ENCODE measurements around the gene SLC1A3. TPM values are rescaled to one million over a fixed set of nuclear protein-coding genes. Genes with fewer than 3 reads are reported as not detected.

The SLC1A3 gene
- total and polyA plus RNA-seq, 4 experiments from 2014 or later, result 1.3 to 2.3 TPM; not detected in 2

GRCh38 chr5:36698031-36698430 is 91.6 kb downstream of the SLC1A3 start:
- intact Hi-C loops (cut with micrococcal nuclease), result no loop called here
- CTCF ChIA-PET (ENCODE audit: partially characterized antibody), result no interaction called here
- POLR2A ChIA-PET (ENCODE audit: partially characterized antibody), result no interaction called here

GRCh38 chr5:36701085-36701698 is 94.8 kb downstream of the SLC1A3 start:
- Mint-ChIP-seq H3K36me3 (no peaks in the 10 kb centered on the region), H3K27ac (no peak overlapping the region), H3K4me1 (peaks cover 0 to under 1% (median 0%) of the 10 kb centered on the region in 4 donors), H3K9me3 (no peaks in the 10 kb centered on the region), H3K4me3 (no peak overlapping the region), H3K27me3 (peaks cover 5 to 9% of the 10 kb centered on the region in 2 donors)
- H3K36me3 ChIP-seq (ENCODE audit: insufficient read depth, low read length), result no peaks in the 10 kb centered on the region
- H3K27me3 ChIP-seq (ENCODE audit: insufficient read depth, low read length), result no peaks in the 10 kb centered on the region
- H3K9me3 ChIP-seq (ENCODE audit: control insufficient read depth in 1 of 2, low read length in 2 of 2), result no peaks in the 10 kb centered on the region
- H3K27ac ChIP-seq (ENCODE audit: low read depth, low read length), result no peak overlapping the region
- intact Hi-C loops (cut with micrococcal nuclease), result no loop called here
- no peak overlapping the region for H3K4me3 ChIP-seq (ENCODE audit: low read length in 2 of 2)
- ChIA-PET CTCF (ENCODE audit: partially characterized antibody) (interaction anchor here (1.9 to 3.7 kb wide), 2 partner anchors 10 to 13 kb away, joined by 10 to 28 read pairs; no protein-coding TSS in a partner anchor), POLR2A (ENCODE audit: partially characterized antibody) (no interaction called here)
- no peaks in the 10 kb centered on the region for H3K4me1 ChIP-seq (ENCODE audit: insufficient read depth, low read length)
- DNase-seq, result no peak

More at GRCh38 chr5:36698031-36698430, 91.6 kb downstream of the SLC1A3 start:
- Histone ChIP-seq H3K27ac (ENCODE audit: low read depth, low read length) (no peak overlapping the region), H3K36me3 (ENCODE audit: insufficient read depth, low read length) (no peaks in the 10 kb centered on the region), H3K9me3 (ENCODE audit: control insufficient read depth in 1 of 2, low read length in 2 of 2) (no peaks in the 10 kb centered on the region), H3K27me3 (ENCODE audit: insufficient read depth, low read length) (no peaks in the 10 kb centered on the region), H3K4me3 (ENCODE audit: low read length in 2 of 2) (no peak overlapping the region), H3K4me1 (ENCODE audit: insufficient read depth, low read length) (no peaks in the 10 kb centered on the region)
- peaks cover 3 to 10% of the 10 kb centered on the region in 2 donors for H3K27me3 Mint-ChIP-seq
- H3K9me3 Mint-ChIP-seq, result no peaks in the 10 kb centered on the region
- H3K36me3 Mint-ChIP-seq, result no peaks in the 10 kb centered on the region
- peaks cover 0 to 4% (median under 1%) of the 10 kb centered on the region in 4 donors for H3K4me1 Mint-ChIP-seq
- DNase-seq, result no peak
- no peak overlapping the region for H3K4me3 Mint-ChIP-seq
- H3K27ac Mint-ChIP-seq, result no peak overlapping the region

- Histone ChIP-seq H3K4me1 (ENCODE audit: insufficient read depth, low read length) (no peaks in the 10 kb centered on the region), H3K36me3 (ENCODE audit: insufficient read depth, low read length) (no peaks in the 10 kb centered on the region), H3K9me3 (ENCODE audit: control insufficient read depth in 1 of 2, low read length in 2 of 2) (no peaks in the 10 kb centered on the region), H3K27ac (ENCODE audit: low read depth, low read length) (no peak overlapping the region), H3K4me3 (ENCODE audit: low read length in 2 of 2) (no peak overlapping the region), H3K27me3 (ENCODE audit: insufficient read depth, low read length) (no peaks in the 10 kb centered on the region)
- DNase-seq, result no peak
- intact Hi-C loops (cut with micrococcal nuclease), result no loop called here
- peaks cover 6 to 9% of the 10 kb centered on the region in 2 donors for H3K27me3 Mint-ChIP-seq
- no peak overlapping the region for H3K27ac Mint-ChIP-seq
- peaks cover 0 to 4% of the 10 kb centered on the region in 2 donors for H3K36me3 Mint-ChIP-seq
- POLR2A ChIA-PET (ENCODE audit: partially characterized antibody), result no interaction called here
- no peak overlapping the region for H3K4me3 Mint-ChIP-seq
- CTCF ChIA-PET (ENCODE audit: partially characterized antibody), result no interaction called here
- peaks cover 0 to 5% (median under 1%) of the 10 kb centered on the region in 8 donors for H3K9me3 Mint-ChIP-seq
- no peaks in the 10 kb centered on the region for H3K4me1 Mint-ChIP-seq
These were observed 96.9 kb downstream of the SLC1A3 start for GRCh38 chr5:36703245-36703860.

GRCh38 chr5:36704131-36704530 is 97.7 kb downstream of the SLC1A3 start:
- ChIA-PET POLR2A (ENCODE audit: partially characterized antibody) (no interaction called here), CTCF (ENCODE audit: partially characterized antibody) (no interaction called here)
- peaks cover 0 to 8% (median 2%) of the 10 kb centered on the region in 8 donors for H3K9me3 Mint-ChIP-seq

GRCh38 chr5:36705055-36705454 is 98.6 kb downstream of the SLC1A3 start:
- intact Hi-C loops (cut with micrococcal nuclease), result no loop called here
- Mint-ChIP-seq H3K4me3 (no peak overlapping the region), H3K4me1 (no peaks in the 10 kb centered on the region), H3K27ac (no peak overlapping the region), H3K36me3 (peaks cover 0 to 4% of the 10 kb centered on the region in 2 donors), H3K9me3 (peaks cover 0 to 8% (median 2%) of the 10 kb centered on the region in 8 donors), H3K27me3 (peaks cover 6 to 9% of the 10 kb centered on the region in 2 donors)
- H3K27ac ChIP-seq (ENCODE audit: low read depth, low read length), result no peak overlapping the region
- ChIA-PET CTCF (ENCODE audit: partially characterized antibody) (interaction anchor here (1.0 kb wide), 1 partner anchor 15 kb away, joined by 3 read pairs; no protein-coding TSS in a partner anchor), POLR2A (ENCODE audit: partially characterized antibody) (no interaction called here)
- no peak for DNase-seq
- H3K4me1 ChIP-seq (ENCODE audit: insufficient read depth, low read length), result no peaks in the 10 kb centered on the region
- H3K9me3 ChIP-seq (ENCODE audit: control insufficient read depth in 1 of 2, low read length in 2 of 2), result no peaks in the 10 kb centered on the region
- no peaks in the 10 kb centered on the region for H3K27me3 ChIP-seq (ENCODE audit: insufficient read depth, low read length)
- no peaks in the 10 kb centered on the region for H3K36me3 ChIP-seq (ENCODE audit: insufficient read depth, low read length)
- H3K4me3 ChIP-seq (ENCODE audit: low read length in 2 of 2), result no peak overlapping the region

More at GRCh38 chr5:36704131-36704530, 97.7 kb downstream of the SLC1A3 start:
- Mint-ChIP-seq H3K27ac (no peak overlapping the region), H3K4me3 (no peak overlapping the region), H3K36me3 (peaks cover 0 to 4% of the 10 kb centered on the region in 2 donors), H3K27me3 (peaks cover 6 to 9% of the 10 kb centered on the region in 2 donors), H3K4me1 (no peaks in the 10 kb centered on the region)
- no peak overlapping the region for H3K27ac ChIP-seq (ENCODE audit: low read depth, low read length)
- no peaks in the 10 kb centered on the region for H3K4me1 ChIP-seq (ENCODE audit: insufficient read depth, low read length)
- no peaks in the 10 kb centered on the region for H3K9me3 ChIP-seq (ENCODE audit: control insufficient read depth in 1 of 2, low read length in 2 of 2)
- no peaks in the 10 kb centered on the region for H3K36me3 ChIP-seq (ENCODE audit: insufficient read depth, low read length)
- no peak for DNase-seq
- intact Hi-C loops (cut with micrococcal nuclease), result no loop called here
- H3K4me3 ChIP-seq (ENCODE audit: low read length in 2 of 2), result no peak overlapping the region
- no peaks in the 10 kb centered on the region for H3K27me3 ChIP-seq (ENCODE audit: insufficient read depth, low read length)

GRCh38 chr5:36706662-36707061 is 100.3 kb downstream of the SLC1A3 start:
- POLR2A ChIA-PET (ENCODE audit: partially characterized antibody), result no interaction called here
- no peaks in the 10 kb centered on the region for H3K9me3 ChIP-seq (ENCODE audit: control insufficient read depth in 1 of 2, low read length in 2 of 2)
- intact Hi-C loops (cut with micrococcal nuclease), result no loop called here

GRCh38 chr5:36708996-36709395 is 102.6 kb downstream of the SLC1A3 start:
- H3K36me3 ChIP-seq (ENCODE audit: insufficient read depth, low read length), result no peaks in the 10 kb centered on the region
- H3K27ac ChIP-seq (ENCODE audit: low read depth, low read length), result no peak overlapping the region
- intact Hi-C loops (cut with micrococcal nuclease), result no loop called here
- H3K4me3 ChIP-seq (ENCODE audit: low read length in 2 of 2), result no peak overlapping the region
- ChIA-PET CTCF (ENCODE audit: partially characterized antibody) (interaction anchor here (1.0 to 1.5 kb wide), 3 partner anchors 13 to 20 kb away, joined by 3 to 7 read pairs (median 4); no protein-coding TSS in a partner anchor), POLR2A (ENCODE audit: partially characterized antibody) (no interaction called here)
- Mint-ChIP-seq H3K4me1 (no peaks in the 10 kb centered on the region), H3K4me3 (no peak overlapping the region), H3K9me3 (peaks cover 0 to 8% (median 2%) of the 10 kb centered on the region in 8 donors), H3K27me3 (peaks cover 5 to 8% of the 10 kb centered on the region in 2 donors), H3K36me3 (peaks cover 0 to 4% of the 10 kb centered on the region in 2 donors), H3K27ac (no peak overlapping the region)
- no peaks in the 10 kb centered on the region for H3K27me3 ChIP-seq (ENCODE audit: insufficient read depth, low read length)
- DNase-seq, result no peak
- H3K9me3 ChIP-seq (ENCODE audit: control insufficient read depth in 1 of 2, low read length in 2 of 2), result no peaks in the 10 kb centered on the region
- no peaks in the 10 kb centered on the region for H3K4me1 ChIP-seq (ENCODE audit: insufficient read depth, low read length)

More at GRCh38 chr5:36706662-36707061, 100.3 kb downstream of the SLC1A3 start:
- Mint-ChIP-seq H3K36me3 (peaks cover 0 to 4% of the 10 kb centered on the region in 2 donors), H3K9me3 (peaks cover 0 to 8% (median 2%) of the 10 kb centered on the region in 8 donors), H3K27me3 (peaks cover 6 to 8% of the 10 kb centered on the region in 2 donors), H3K4me3 (no peak overlapping the region), H3K27ac (no peak overlapping the region), H3K4me1 (no peaks in the 10 kb centered on the region)
- CTCF ChIA-PET (ENCODE audit: partially characterized antibody), result interaction anchor here (2.1 kb wide), 1 partner anchor 10 kb away, joined by 10 read pairs; no protein-coding TSS in a partner anchor
- Histone ChIP-seq H3K27ac (ENCODE audit: low read depth, low read length) (no peak overlapping the region), H3K4me3 (ENCODE audit: low read length in 2 of 2) (no peak overlapping the region), H3K27me3 (ENCODE audit: insufficient read depth, low read length) (no peaks in the 10 kb centered on the region), H3K36me3 (ENCODE audit: insufficient read depth, low read length) (no peaks in the 10 kb centered on the region), H3K4me1 (ENCODE audit: insufficient read depth, low read length) (no peaks in the 10 kb centered on the region)
- no peak for DNase-seq

Measured in CD4-positive, alpha-beta memory T cell (primary cell).